Type B pancreatic cell (in vitro differentiated cells): ENCODE measurements around the gene BRCA2. TPM values are rescaled to one million over a fixed set of nuclear protein-coding genes. Genes with fewer than 3 reads are reported as not detected.

Experiments
- DNase-seq: peaks from one replicate; pipeline ENCODE4 v3.0.0; 2021; ENCODE audit warnings: mixed read lengths; ENCODE audit not compliant: unreplicated experiment; ENCODE audit errors: extremely low spot score
- H3K27ac Mint-ChIP-seq: 2 replicates; pipeline ENCODE4 v1.8.0; 2021; ENCODE audit warnings: mild to moderate bottlenecking, mixed read lengths
- H3K27me3 Mint-ChIP-seq: 2 replicates; pipeline ENCODE4 v1.8.0; 2021; ENCODE audit warnings: mixed read lengths
- H3K36me3 Mint-ChIP-seq: 2 replicates; pipeline ENCODE4 v1.8.0; 2021; ENCODE audit warnings: mixed read lengths
- H3K4me1 Mint-ChIP-seq: one replicate; pipeline ENCODE4 v1.8.0; 2021; ENCODE audit warnings: mixed read lengths; ENCODE audit not compliant: unreplicated experiment
- H3K4me3 Mint-ChIP-seq: 2 replicates; pipeline ENCODE4 v1.8.0; 2021; ENCODE audit warnings: mild to moderate bottlenecking, mixed read lengths
- H3K9me3 Mint-ChIP-seq: 2 replicates; pipeline ENCODE4 v1.8.0; 2021; ENCODE audit warnings: mixed read lengths
- CTCF ChIP-seq: fragments of 200-600 bp; sonication (generic); conservative IDR thresholded peaks from 2 replicates; pipeline ENCODE4 v1.5.0; 2021; ENCODE audit warnings: antibody characterized with exemption, mild to moderate bottlenecking
- total RNA-seq: library from RNA; stranded (reverse); gene quantifications from 2 replicates; pipeline ENCODE4 v1.2.1, GENCODE V29; 2021; ENCODE audit warnings: low replicate concordance

The BRCA2 gene
- total RNA-seq, 1 donor from 2014 or later = 10.6 TPM

- Mint-ChIP-seq H3K27ac (no peak overlapping the region), H3K9me3 (no peaks in the 10 kb centered on the region), H3K36me3 (peaks cover 4% of the 10 kb centered on the region), H3K4me1 (peaks cover 9% of the 10 kb centered on the region), H3K27me3 (no peaks in the 10 kb centered on the region), H3K4me3 (no peak overlapping the region)
- no peak for DNase-seq
- TF ChIP-seq CTCF = peak; percentile 49
These were observed 127.8 kb downstream of the BRCA2 start for GRCh38 chr13:32443111-32443510.

DNA sequence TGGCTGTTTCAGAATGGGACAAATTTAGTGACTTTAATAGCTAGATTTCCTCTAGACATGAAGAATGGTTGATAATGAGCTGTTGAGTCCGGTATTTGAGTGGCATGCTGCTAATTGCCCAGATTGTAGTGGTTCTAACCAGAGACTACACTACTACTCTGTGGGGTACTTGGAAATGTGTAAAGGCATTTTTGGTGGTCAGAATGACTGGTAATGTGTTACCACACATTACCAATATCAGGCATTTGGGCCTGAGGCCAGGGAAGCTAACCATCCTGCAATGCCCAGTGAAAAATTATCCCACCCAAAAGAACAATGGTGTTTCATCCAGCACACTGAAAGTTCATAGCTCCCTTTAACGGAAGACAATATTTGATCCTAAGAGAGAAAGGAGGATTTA lies 130.2 kb downstream of the BRCA2 start:
- Mint-ChIP-seq H3K36me3 (peaks cover 4% of the 10 kb centered on the region), H3K4me3 (no peak overlapping the region), H3K9me3 (no peaks in the 10 kb centered on the region), H3K27me3 (no peaks in the 10 kb centered on the region), H3K4me1 (peaks cover 13% of the 10 kb centered on the region), H3K27ac (no peak overlapping the region)
- no peak for TF ChIP-seq CTCF
- no peak for DNase-seq

GRCh38 chr13:32446220-32446619 lies 130.9 kb downstream of the BRCA2 start:
- peaks cover 4% of the 10 kb centered on the region for H3K36me3 Mint-ChIP-seq
- no peak for TF ChIP-seq CTCF
- H3K27ac Mint-ChIP-seq = no peak overlapping the region
- H3K4me3 Mint-ChIP-seq = no peak overlapping the region
- H3K9me3 Mint-ChIP-seq = no peaks in the 10 kb centered on the region
- DNase-seq = no peak
- peaks cover 13% of the 10 kb centered on the region for H3K4me1 Mint-ChIP-seq
- no peaks in the 10 kb centered on the region for H3K27me3 Mint-ChIP-seq

GRCh38 chr13:32446773-32447465 lies 131.6 kb downstream of the BRCA2 start:
- H3K36me3 Mint-ChIP-seq = peaks cover 4% of the 10 kb centered on the region
- peaks cover 13% of the 10 kb centered on the region for H3K4me1 Mint-ChIP-seq
- TF ChIP-seq CTCF = no peak
- H3K27ac Mint-ChIP-seq = peak overlapping the region; percentile 16
- H3K9me3 Mint-ChIP-seq = no peaks in the 10 kb centered on the region
- no peak for DNase-seq
- H3K4me3 Mint-ChIP-seq = no peak overlapping the region
- H3K27me3 Mint-ChIP-seq = no peaks in the 10 kb centered on the region

DNA sequence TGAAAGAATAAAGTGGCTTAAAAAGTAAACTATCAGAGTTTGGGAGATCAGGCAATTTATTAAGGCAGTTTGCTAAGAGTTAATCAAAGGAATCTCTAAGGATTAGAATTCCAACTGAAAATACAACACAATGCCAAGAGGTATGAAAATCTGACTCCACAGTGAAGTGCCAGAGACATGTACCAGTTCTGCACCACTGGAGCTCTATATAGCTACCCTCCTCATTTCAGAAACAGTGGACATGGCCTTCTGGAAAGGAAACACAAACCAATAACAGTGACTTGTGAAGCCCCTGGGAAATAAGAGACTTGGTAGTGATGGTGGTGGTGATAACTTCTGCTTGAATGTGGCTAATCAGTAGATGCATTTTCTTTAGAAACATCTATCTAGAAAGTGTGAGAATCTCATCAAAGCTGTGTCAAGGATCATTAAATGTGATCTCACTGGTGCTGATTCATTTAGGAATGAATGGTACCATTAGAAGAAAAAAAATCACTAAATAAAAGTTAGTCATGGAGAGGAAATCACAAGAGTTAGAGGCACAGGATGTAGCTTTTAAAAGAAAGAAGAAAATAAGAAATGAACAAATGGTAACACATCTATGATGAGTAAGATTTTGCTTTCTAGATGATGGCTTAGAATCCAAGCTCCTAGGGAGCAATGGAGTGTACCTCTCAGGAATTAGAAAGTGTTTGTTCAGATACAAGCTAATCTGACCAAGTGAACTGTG lies 132.8 kb downstream of the BRCA2 start:
- no peak overlapping the region for H3K4me3 Mint-ChIP-seq
- TF ChIP-seq CTCF = no peak
- no peak overlapping the region for H3K27ac Mint-ChIP-seq
- H3K4me1 Mint-ChIP-seq = peaks cover 13% of the 10 kb centered on the region
- DNase-seq = no peak
- H3K27me3 Mint-ChIP-seq = no peaks in the 10 kb centered on the region
- H3K36me3 Mint-ChIP-seq = peaks cover under 1% of the 10 kb centered on the region
- H3K9me3 Mint-ChIP-seq = no peaks in the 10 kb centered on the region
